IgD-negative memory B cell (primary cell): ENCODE data around the gene CSTB. TPM values are rescaled to one million over a fixed set of nuclear protein-coding genes. Genes with fewer than 3 reads are reported as not detected.

Experiments
- H3K27ac Mint-ChIP-seq, 3 donors: one replicate each; pipeline ENCODE4 v1.8.0; 2020 to 2022; ENCODE audit warnings: mild to moderate bottlenecking in 3 of 3, mixed read lengths in 3 of 3, moderate library complexity in 1 of 3
- H3K27me3 Mint-ChIP-seq: one replicate; pipeline ENCODE4 v1.8.0; 2021; ENCODE audit warnings: mixed read lengths
- H3K36me3 Mint-ChIP-seq: one replicate; pipeline ENCODE4 v1.8.0; 2020; ENCODE audit warnings: mild to moderate bottlenecking, mixed read lengths
- H3K4me1 Mint-ChIP-seq, 3 donors: one replicate each; pipeline ENCODE4 v1.8.0; 2020 to 2022; ENCODE audit warnings: mixed read lengths in 3 of 3, mild to moderate bottlenecking in 1 of 3
- H3K4me3 Mint-ChIP-seq, 4 donors: one replicate each; pipeline ENCODE4 v1.8.0; 2020 to 2022; ENCODE audit warnings: mild to moderate bottlenecking in 4 of 4, mixed read lengths in 4 of 4, moderate library complexity in 3 of 4
- H3K9me3 Mint-ChIP-seq, 3 donors: one replicate each; pipeline ENCODE4 v1.8.0; 2020 to 2021; ENCODE audit warnings: mixed read lengths in 3 of 3, mild to moderate bottlenecking in 1 of 3
- polyA plus RNA-seq: library from polyadenylated mRNA; unstranded; fragments of 300-500 nt; fragmentation: Illumina TruSeq; gene quantifications from one replicate; pipeline ENCODE4 v1.2.3, GENCODE V29; 2021

CSTB gene
- polyA plus RNA-seq, 1 donor from 2014 or later: 66.2 TPM

GRCh38 chr21:43771698-43772424 lies 4.2 kb downstream of the CSTB start:
- H3K27me3 Mint-ChIP-seq: peaks cover 2% of the 10 kb centered on the region
- H3K4me3 Mint-ChIP-seq: peak overlapping the region in 1 of 4 donors; percentile 68
- no peaks in the 10 kb centered on the region for H3K9me3 Mint-ChIP-seq
- H3K27ac Mint-ChIP-seq: peak overlapping the region in 1 of 3 donors; percentile 10
- H3K4me1 Mint-ChIP-seq: peaks cover 6 to 22% (median 6%) of the 10 kb centered on the region in 3 donors
- no peaks in the 10 kb centered on the region for H3K36me3 Mint-ChIP-seq

- H3K27ac Mint-ChIP-seq: peak overlapping the region in 1 of 3 donors; percentile 10
- H3K27me3 Mint-ChIP-seq: peaks cover 2% of the 10 kb centered on the region
- peak overlapping the region in 1 of 4 donors; percentile 68 for H3K4me3 Mint-ChIP-seq
- no peaks in the 10 kb centered on the region for H3K36me3 Mint-ChIP-seq
- no peaks in the 10 kb centered on the region for H3K9me3 Mint-ChIP-seq
- peaks cover 6 to 22% (median 6%) of the 10 kb centered on the region in 3 donors for H3K4me1 Mint-ChIP-seq
Observed at GRCh38 chr21:43771199-43771675, 4.9 kb downstream of the CSTB start.

GRCh38 chr21:43770066-43770655 lies 5.9 kb downstream of the CSTB start:
- no peak overlapping the region for H3K27ac Mint-ChIP-seq
- peaks cover 2% of the 10 kb centered on the region for H3K27me3 Mint-ChIP-seq
- H3K36me3 Mint-ChIP-seq: no peaks in the 10 kb centered on the region
- H3K9me3 Mint-ChIP-seq: no peaks in the 10 kb centered on the region
- no peak overlapping the region for H3K4me3 Mint-ChIP-seq
- H3K4me1 Mint-ChIP-seq: peaks cover under 1 to 16% (median 3%) of the 10 kb centered on the region in 3 donors

GRCh38 chr21:43769325-43769958 lies 6.7 kb downstream of the CSTB start:
- Mint-ChIP-seq H3K4me3 (no peak overlapping the region), H3K27ac (no peak overlapping the region), H3K9me3 (no peaks in the 10 kb centered on the region), H3K4me1 (peaks cover 0 to 12% (median 3%) of the 10 kb centered on the region in 3 donors), H3K27me3 (peaks cover 2% of the 10 kb centered on the region), H3K36me3 (no peaks in the 10 kb centered on the region)

GRCh38 chr21:43768868-43769167 lies 7.3 kb downstream of the CSTB start:
- Mint-ChIP-seq H3K27ac (no peak overlapping the region), H3K27me3 (peaks cover 2% of the 10 kb centered on the region), H3K9me3 (no peaks in the 10 kb centered on the region), H3K4me3 (peak overlapping the region in 1 of 4 donors; percentile 39), H3K4me1 (peaks cover 0 to 9% (median 3%) of the 10 kb centered on the region in 3 donors), H3K36me3 (no peaks in the 10 kb centered on the region)

GRCh38 chr21:43767984-43768867 lies 7.9 kb downstream of the CSTB start:
- no peaks in the 10 kb centered on the region for H3K36me3 Mint-ChIP-seq
- H3K9me3 Mint-ChIP-seq: no peaks in the 10 kb centered on the region
- H3K4me1 Mint-ChIP-seq: peaks cover 0 to 8% (median 3%) of the 10 kb centered on the region in 3 donors
- H3K27ac Mint-ChIP-seq: peak overlapping the region in 1 of 3 donors; percentile 45
- peaks cover 2% of the 10 kb centered on the region for H3K27me3 Mint-ChIP-seq
- peak overlapping the region in 1 of 4 donors; percentile 28 for H3K4me3 Mint-ChIP-seq

- peaks cover 0 to 6% (median 3%) of the 10 kb centered on the region in 3 donors for H3K4me1 Mint-ChIP-seq
- H3K27ac Mint-ChIP-seq: peak overlapping the region in 1 of 3 donors; percentile 45
- H3K27me3 Mint-ChIP-seq: peaks cover 2% of the 10 kb centered on the region
- no peaks in the 10 kb centered on the region for H3K9me3 Mint-ChIP-seq
- H3K36me3 Mint-ChIP-seq: peaks cover 3% of the 10 kb centered on the region
- H3K4me3 Mint-ChIP-seq: no peak overlapping the region
Observed at GRCh38 chr21:43767498-43767983, 8.6 kb downstream of the CSTB start.

- Mint-ChIP-seq H3K4me3 (no peak overlapping the region), H3K27ac (peak overlapping the region in 1 of 3 donors; percentile 45), H3K36me3 (peaks cover 3% of the 10 kb centered on the region), H3K9me3 (no peaks in the 10 kb centered on the region), H3K4me1 (peaks cover 0 to 6% (median 3%) of the 10 kb centered on the region in 3 donors), H3K27me3 (peaks cover 2% of the 10 kb centered on the region)
Observed at GRCh38 chr21:43766734-43767497, 9.2 kb downstream of the CSTB start.

- Mint-ChIP-seq H3K36me3 (peaks cover 3% of the 10 kb centered on the region), H3K4me1 (peaks cover 0 to 2% (median 1%) of the 10 kb centered on the region in 3 donors), H3K27ac (peak overlapping the region in 1 of 3 donors; percentile 47), H3K27me3 (peaks cover 2% of the 10 kb centered on the region), H3K9me3 (no peaks in the 10 kb centered on the region), H3K4me3 (no peak overlapping the region)
Observed at GRCh38 chr21:43764576-43765495, 11.3 kb downstream of the CSTB start.

- no peak overlapping the region for H3K4me3 Mint-ChIP-seq
- H3K27me3 Mint-ChIP-seq: peaks cover 2% of the 10 kb centered on the region
- H3K9me3 Mint-ChIP-seq: no peaks in the 10 kb centered on the region
- H3K27ac Mint-ChIP-seq: no peak overlapping the region
- peaks cover 0 to 1% (median under 1%) of the 10 kb centered on the region in 3 donors for H3K4me1 Mint-ChIP-seq
- peaks cover 3% of the 10 kb centered on the region for H3K36me3 Mint-ChIP-seq
Observed at GRCh38 chr21:43763901-43764523, 12.1 kb downstream of the CSTB start.

- Mint-ChIP-seq H3K4me3 (no peak overlapping the region), H3K27ac (no peak overlapping the region), H3K27me3 (no peaks in the 10 kb centered on the region), H3K9me3 (no peaks in the 10 kb centered on the region), H3K36me3 (peaks cover 5% of the 10 kb centered on the region), H3K4me1 (no peaks in the 10 kb centered on the region)
Observed at GRCh38 chr21:43762303-43763128, 13.6 kb downstream of the CSTB start.

GRCh38 chr21:43761886-43762285 lies 14.2 kb downstream of the CSTB start:
- no peaks in the 10 kb centered on the region for H3K9me3 Mint-ChIP-seq
- H3K27me3 Mint-ChIP-seq: no peaks in the 10 kb centered on the region
- no peak overlapping the region for H3K27ac Mint-ChIP-seq
- H3K36me3 Mint-ChIP-seq: peaks cover 5% of the 10 kb centered on the region
- H3K4me1 Mint-ChIP-seq: no peaks in the 10 kb centered on the region
- H3K4me3 Mint-ChIP-seq: no peak overlapping the region
